ENCODE measurements around the gene PSD2.
"Not testable (repeated sequence)": the region's sequence is repeated elsewhere in the genome, so short reads cannot be mapped to it uniquely, and the experiment has no call there.

PSD2 gene

GRCh38 chr5:139783436-139783965, 12.1 kb upstream of the PSD2 start:
- DNase-seq (ENCODE audit: low read depth) = no peak
- Histone ChIP-seq H3K36me3 (ENCODE audit: control insufficient read depth, insufficient read depth, low read length, severe bottlenecking) (no peaks in the 10 kb centered on the region), H3K9ac (ENCODE audit: low read length) (no peak overlapping the region), H3K4me3 (ENCODE audit: low read length) (no peak overlapping the region), H3K27me3 (replicated peaks; ENCODE audit: control insufficient read depth, insufficient read depth, low read length) (peaks cover 10% of the 10 kb centered on the region), H3K9me3 (ENCODE audit: control insufficient read depth, low read length) (no peaks in the 10 kb centered on the region), H3K4me1 (ENCODE audit: control insufficient read depth, insufficient read depth, low read length) (peaks cover 10% of the 10 kb centered on the region)

GRCh38 chr5:139784488-139784887, 11.1 kb upstream of the PSD2 start:
- DNase-seq (ENCODE audit: low read depth) = no peak
- H3K4me1 ChIP-seq (ENCODE audit: control insufficient read depth, insufficient read depth, low read length) = peaks cover 14% of the 10 kb centered on the region
- no peak overlapping the region for H3K9ac ChIP-seq (ENCODE audit: low read length)
- H3K9me3 ChIP-seq (ENCODE audit: control insufficient read depth, low read length) = no peaks in the 10 kb centered on the region
- no peak overlapping the region for H3K4me3 ChIP-seq (ENCODE audit: low read length)
- no peaks in the 10 kb centered on the region for H3K36me3 ChIP-seq (ENCODE audit: control insufficient read depth, insufficient read depth, low read length, severe bottlenecking)
- H3K27me3 ChIP-seq (replicated peaks; ENCODE audit: control insufficient read depth, insufficient read depth, low read length) = peaks cover 7% of the 10 kb centered on the region

- no peak for DNase-seq (ENCODE audit: low read depth)
- no peaks in the 10 kb centered on the region for H3K9me3 ChIP-seq (ENCODE audit: control insufficient read depth, low read length)
- no peak overlapping the region for H3K4me3 ChIP-seq (ENCODE audit: low read length)
- peaks cover 5% of the 10 kb centered on the region for H3K27me3 ChIP-seq (replicated peaks; ENCODE audit: control insufficient read depth, insufficient read depth, low read length)
- no peaks in the 10 kb centered on the region for H3K36me3 ChIP-seq (ENCODE audit: control insufficient read depth, insufficient read depth, low read length, severe bottlenecking)
- H3K9ac ChIP-seq (ENCODE audit: low read length) = no peak overlapping the region
- H3K4me1 ChIP-seq (ENCODE audit: control insufficient read depth, insufficient read depth, low read length) = peaks cover 14% of the 10 kb centered on the region
Observed at GRCh38 chr5:139787257-139787567, 8.4 kb upstream of the PSD2 start.

GRCh38 chr5:139787568-139788293, 7.9 kb upstream of the PSD2 start:
- peak overlapping the region; percentile 87 for H3K9ac ChIP-seq (ENCODE audit: low read length)
- DNase-seq (ENCODE audit: low read depth) = peak; percentile 93
- H3K4me3 ChIP-seq (ENCODE audit: low read length) = peak overlapping the region; percentile 87
- no peaks in the 10 kb centered on the region for H3K36me3 ChIP-seq (ENCODE audit: control insufficient read depth, insufficient read depth, low read length, severe bottlenecking)
- no peaks in the 10 kb centered on the region for H3K9me3 ChIP-seq (ENCODE audit: control insufficient read depth, low read length)
- peaks cover 14% of the 10 kb centered on the region for H3K4me1 ChIP-seq (ENCODE audit: control insufficient read depth, insufficient read depth, low read length)
- peaks cover 5% of the 10 kb centered on the region for H3K27me3 ChIP-seq (replicated peaks; ENCODE audit: control insufficient read depth, insufficient read depth, low read length)

GRCh38 chr5:139788294-139788910, 7.2 kb upstream of the PSD2 start:
- H3K27me3 ChIP-seq (replicated peaks; ENCODE audit: control insufficient read depth, insufficient read depth, low read length) = peaks cover 9% of the 10 kb centered on the region
- no peaks in the 10 kb centered on the region for H3K36me3 ChIP-seq (ENCODE audit: control insufficient read depth, insufficient read depth, low read length, severe bottlenecking)
- peak overlapping the region; percentile 87 for H3K4me3 ChIP-seq (ENCODE audit: low read length)

GRCh38 chr5:139789116-139789844, 6.3 kb upstream of the PSD2 start:
- Histone ChIP-seq H3K4me3 (ENCODE audit: low read length) (no peak overlapping the region), H3K4me1 (ENCODE audit: control insufficient read depth, insufficient read depth, low read length) (peaks cover 7% of the 10 kb centered on the region), H3K36me3 (ENCODE audit: control insufficient read depth, insufficient read depth, low read length, severe bottlenecking) (no peaks in the 10 kb centered on the region), H3K9me3 (ENCODE audit: control insufficient read depth, low read length) (no peaks in the 10 kb centered on the region), H3K9ac (ENCODE audit: low read length) (peak overlapping the region; percentile 74), H3K27me3 (replicated peaks; ENCODE audit: control insufficient read depth, insufficient read depth, low read length) (peaks cover 17% of the 10 kb centered on the region)
- DNase-seq (ENCODE audit: low read depth) = no peak

More at GRCh38 chr5:139788294-139788910, 7.2 kb upstream of the PSD2 start:
- no peaks in the 10 kb centered on the region for H3K9me3 ChIP-seq (ENCODE audit: control insufficient read depth, low read length)
- DNase-seq (ENCODE audit: low read depth) = no peak
- peaks cover 12% of the 10 kb centered on the region for H3K4me1 ChIP-seq (ENCODE audit: control insufficient read depth, insufficient read depth, low read length)
- H3K9ac ChIP-seq (ENCODE audit: low read length) = peak overlapping the region; percentile 74

- Histone ChIP-seq H3K4me3 (ENCODE audit: low read length) (no peak overlapping the region), H3K36me3 (ENCODE audit: control insufficient read depth, insufficient read depth, low read length, severe bottlenecking) (no peaks in the 10 kb centered on the region), H3K27me3 (replicated peaks; ENCODE audit: control insufficient read depth, insufficient read depth, low read length) (peaks cover 23% of the 10 kb centered on the region), H3K9me3 (ENCODE audit: control insufficient read depth, low read length) (no peaks in the 10 kb centered on the region), H3K4me1 (ENCODE audit: control insufficient read depth, insufficient read depth, low read length) (peaks cover 7% of the 10 kb centered on the region), H3K9ac (ENCODE audit: low read length) (no peak overlapping the region)
- no peak for DNase-seq (ENCODE audit: low read depth)
Observed at GRCh38 chr5:139789845-139790189, 5.8 kb upstream of the PSD2 start.

- Histone ChIP-seq H3K9me3 (ENCODE audit: control insufficient read depth, low read length) (no peaks in the 10 kb centered on the region), H3K36me3 (ENCODE audit: control insufficient read depth, insufficient read depth, low read length, severe bottlenecking) (no peaks in the 10 kb centered on the region), H3K27me3 (replicated peaks; ENCODE audit: control insufficient read depth, insufficient read depth, low read length) (peaks cover 23% of the 10 kb centered on the region), H3K4me1 (ENCODE audit: control insufficient read depth, insufficient read depth, low read length) (peaks cover 7% of the 10 kb centered on the region), H3K9ac (ENCODE audit: low read length) (no peak overlapping the region), H3K4me3 (ENCODE audit: low read length) (no peak overlapping the region)
- DNase-seq (ENCODE audit: low read depth) = no peak
Observed at GRCh38 chr5:139792218-139792617, 3.4 kb upstream of the PSD2 start.

- H3K4me3 ChIP-seq (ENCODE audit: low read length); H3K4me1 ChIP-seq (ENCODE audit: control insufficient read depth, insufficient read depth, low read length); DNase-seq (ENCODE audit: low read depth); H3K36me3 ChIP-seq (ENCODE audit: control insufficient read depth, insufficient read depth, low read length, severe bottlenecking); H3K9ac ChIP-seq (ENCODE audit: low read length); H3K9me3 ChIP-seq (ENCODE audit: control insufficient read depth, low read length): not testable (repeated sequence)
- peaks cover 27% of the 10 kb centered on the region for H3K27me3 ChIP-seq (replicated peaks; ENCODE audit: control insufficient read depth, insufficient read depth, low read length)
Observed at GRCh38 chr5:139792655-139793054, 3.0 kb upstream of the PSD2 start.

GRCh38 chr5:139794067-139794846, 1.4 kb upstream of the PSD2 start:
- no peak overlapping the region for H3K4me3 ChIP-seq (ENCODE audit: low read length)
- no peak overlapping the region for H3K9ac ChIP-seq (ENCODE audit: low read length)
- no peak for DNase-seq (ENCODE audit: low read depth)
- no peaks in the 10 kb centered on the region for H3K9me3 ChIP-seq (ENCODE audit: control insufficient read depth, low read length)
- peaks cover 40% of the 10 kb centered on the region for H3K27me3 ChIP-seq (replicated peaks; ENCODE audit: control insufficient read depth, insufficient read depth, low read length)
- no peaks in the 10 kb centered on the region for H3K36me3 ChIP-seq (ENCODE audit: control insufficient read depth, insufficient read depth, low read length, severe bottlenecking)
- H3K4me1 ChIP-seq (ENCODE audit: control insufficient read depth, insufficient read depth, low read length) = no peaks in the 10 kb centered on the region

Measured in adipocyte (in vitro differentiated cells).